DOHH2 (cell line): ENCODE data around the gene TRIM54.
A peak's percentile ranks its signal among the peaks of the same experiment; 100 is the strongest.

Source experiments
- H3F3A ChIP-seq: fragments of 200-600 bp; sonication (generic), shearing (Covaris generic); 2 replicates; pipeline ENCODE4 v1.6.0; 2016; ENCODE audit warnings: antibody characterized with exemption, mild to moderate bottlenecking; ENCODE audit not compliant: control insufficient read depth, insufficient read depth
- H3K27ac ChIP-seq: fragments of 200-600 bp; sonication (generic); 2 replicates; pipeline ENCODE4 v1.5.1; 2014; ENCODE audit warnings: low read depth, mild to moderate bottlenecking, low read length, moderate library complexity
- H3K27me3 ChIP-seq: fragments of 200-600 bp; sonication (generic); 2 replicates; pipeline ENCODE4 v1.6.1; 2014; ENCODE audit warnings: mild to moderate bottlenecking, low read length, mixed read lengths; ENCODE audit not compliant: control insufficient read depth
- H3K36me3 ChIP-seq: fragments of 200-600 bp; sonication (generic); 2 replicates; pipeline ENCODE4 v1.6.1; 2014; ENCODE audit warnings: mild to moderate bottlenecking, low read length, moderate library complexity, mixed read lengths; ENCODE audit not compliant: control insufficient read depth
- H3K4me1 ChIP-seq: fragments of 200-600 bp; sonication (generic); 2 replicates; pipeline ENCODE4 v1.6.1; 2014; ENCODE audit warnings: mild to moderate bottlenecking, low read length, mixed read lengths; ENCODE audit not compliant: control insufficient read depth
- H3K4me2 ChIP-seq: fragments of 200-600 bp; sonication (generic); 2 replicates; pipeline ENCODE4 v1.6.0; 2014; ENCODE audit warnings: mild to moderate bottlenecking, low read length, moderate library complexity
- H3K4me3 ChIP-seq: fragments of 200-600 bp; sonication (generic); 2 replicates; pipeline ENCODE4 v1.5.1; 2014; ENCODE audit warnings: mild to moderate bottlenecking, low read length, mixed read lengths
- H3K79me2 ChIP-seq: fragments of 200-600 bp; sonication (generic); 2 replicates; pipeline ENCODE4 v1.6.1; 2014; ENCODE audit warnings: mild to moderate bottlenecking, low read length, mixed read lengths; ENCODE audit not compliant: control insufficient read depth
- H3K9me2 ChIP-seq: fragments of 200-600 bp; sonication (generic); replicated peaks from 2 replicates; pipeline ENCODE4 v1.6.1; 2014; ENCODE audit warnings: mild to moderate bottlenecking, low read length, mixed read lengths; ENCODE audit not compliant: control insufficient read depth
- H3K9me3 ChIP-seq: fragments of 200-600 bp; sonication (generic); 2 replicates; pipeline ENCODE4 v1.6.1; 2014; ENCODE audit warnings: antibody characterized with exemption, low read length, mixed read lengths; ENCODE audit not compliant: control insufficient read depth, insufficient read depth
- H4K20me1 ChIP-seq: fragments of 200-600 bp; sonication (generic); 2 replicates; pipeline ENCODE4 v1.6.0; 2014; ENCODE audit warnings: low read depth, mild to moderate bottlenecking, antibody characterized with exemption, low read length, moderate library complexity; ENCODE audit not compliant: control insufficient read depth, insufficient read depth
- CTCF ChIP-seq: fragments of 200-600 bp; sonication (generic); IDR thresholded peaks from one replicate; pipeline ENCODE4 v1.5.1; 2014; ENCODE audit warnings: antibody characterized with exemption, mild to moderate bottlenecking, low read depth, low read length; ENCODE audit not compliant: poor library complexity, severe bottlenecking
- EZH2phosphoT487 ChIP-seq: fragments of 200-600 bp; sonication (generic); IDR thresholded peaks from 2 replicates; pipeline ENCODE4 v1.6.1; 2017; ENCODE audit warnings: borderline replicate concordance, mild to moderate bottlenecking, antibody characterized with exemption, low read length, moderate library complexity, mixed read lengths

Gene TRIM54

GRCh38 chr2:27356382-27357181 lies 74.4 kb downstream of the TRIM54 start, which contains the start of gene GTF3C2:
Gene GTF3C2, minus strand, starts transcription at chr2:27356764. Its CDS starts 13,210 bp downstream, at chr2:27343554.
- Histone ChIP-seq H3K4me1 (peaks cover 34% of the 10 kb centered on the region), H3K27ac (peak within 1 kb of the TSS; percentile 88), H3K36me3 (peaks cover 27% of the 10 kb centered on the region), H3K79me2 (peaks cover 80% of the 10 kb centered on the region), H3K4me2 (peak within 1 kb of the TSS; percentile 87), H4K20me1 (no peaks in the 10 kb centered on the region), H3F3A (no peaks in the 10 kb centered on the region), H3K27me3 (no peaks in the 10 kb centered on the region), H3K9me2 (no peaks in the 10 kb centered on the region), H3K4me3 (peak within 1 kb of the TSS; percentile 95), H3K9me3 (no peaks in the 10 kb centered on the region)
- TF ChIP-seq CTCF (no peak), EZH2phosphoT487 (no peak)
